GM19372 (cell line): ENCODE measurements around the gene ATP5F1E.
A peak's percentile ranks its signal among the peaks of the same experiment; 100 is the strongest.

ENCODE experiments used
- ATAC-seq: cut with Tn5 transposase; IDR thresholded peaks from one replicate; pipeline ENCODE4 v1.9.1; 2021; ENCODE audit warnings: mild to moderate bottlenecking, low read depth, moderate library complexity; ENCODE audit not compliant: unreplicated experiment

ATP5F1E gene

GRCh38 chr20:59032023-59032712, at the start of gene ATP5F1E:
Gene ATP5F1E, minus strand, starts transcription at chr20:59032335. Its CDS starts 84 bp downstream, at chr20:59032251.
- peak; percentile 91 for ATAC-seq

DNA sequence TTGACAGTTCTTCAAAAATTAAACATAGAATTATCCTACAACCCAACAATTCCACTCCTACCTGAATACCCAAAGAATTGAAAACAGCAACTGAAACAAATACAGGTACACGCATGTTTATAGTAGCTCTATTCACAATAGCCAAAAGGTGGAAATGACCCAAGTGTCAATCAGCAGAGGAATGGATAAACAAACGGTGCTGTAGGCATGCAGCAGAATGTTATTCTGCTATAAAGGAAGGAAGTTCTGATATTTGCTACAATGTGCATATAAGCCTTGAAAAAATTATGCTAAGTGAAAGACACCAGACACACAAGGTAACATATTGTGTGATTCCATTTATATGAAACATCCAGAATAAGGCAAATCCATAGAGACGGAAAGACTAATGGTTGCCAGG, 48.9 kb upstream of the ATP5F1E start:
- ATAC-seq, result no peak

GRCh38 chr20:59078231-59078630, 46.1 kb upstream of the ATP5F1E start:
- ATAC-seq, result no peak

DNA sequence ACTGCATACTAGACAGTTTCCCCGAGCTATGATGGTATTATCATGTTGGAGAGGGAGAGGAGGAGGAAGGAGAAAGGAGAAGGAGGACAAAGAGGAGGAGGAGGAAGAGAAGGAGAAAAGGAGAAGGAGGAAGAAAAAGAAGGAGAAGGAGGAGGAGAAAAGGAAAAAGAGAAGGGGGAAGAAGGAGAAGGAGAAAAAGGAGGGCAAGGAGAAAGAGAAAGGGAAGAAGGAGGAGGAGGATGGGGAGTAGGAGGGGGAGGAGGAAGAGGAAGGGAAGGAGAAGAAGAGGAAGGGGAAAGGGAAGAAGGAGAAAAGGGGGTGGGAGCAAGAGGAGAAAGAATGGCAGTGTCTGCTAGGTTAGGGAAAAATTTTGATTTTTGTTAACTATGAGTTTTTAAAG, 45.6 kb upstream of the ATP5F1E start:
- no peak for ATAC-seq

GRCh38 chr20:59075934-59076508, 43.9 kb upstream of the ATP5F1E start:
- no peak for ATAC-seq

DNA sequence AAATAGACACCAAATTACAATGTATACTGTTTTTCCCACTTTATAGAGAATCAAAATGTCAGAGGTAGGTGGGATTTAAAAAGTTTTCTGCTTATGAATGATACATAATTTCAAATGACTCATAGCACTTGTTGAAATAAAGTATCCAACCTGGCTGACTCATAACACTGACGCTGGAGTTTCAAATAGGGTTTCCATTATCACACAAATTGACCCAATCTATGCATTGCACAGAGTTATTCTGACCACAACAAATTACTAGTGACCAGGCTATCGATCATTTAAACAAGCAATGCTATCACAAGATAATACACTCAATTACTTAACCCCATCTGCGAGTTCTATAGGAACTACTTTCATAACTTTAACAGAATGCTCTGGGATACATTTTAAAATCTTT, 42.3 kb upstream of the ATP5F1E start:
- no peak for ATAC-seq

DNA sequence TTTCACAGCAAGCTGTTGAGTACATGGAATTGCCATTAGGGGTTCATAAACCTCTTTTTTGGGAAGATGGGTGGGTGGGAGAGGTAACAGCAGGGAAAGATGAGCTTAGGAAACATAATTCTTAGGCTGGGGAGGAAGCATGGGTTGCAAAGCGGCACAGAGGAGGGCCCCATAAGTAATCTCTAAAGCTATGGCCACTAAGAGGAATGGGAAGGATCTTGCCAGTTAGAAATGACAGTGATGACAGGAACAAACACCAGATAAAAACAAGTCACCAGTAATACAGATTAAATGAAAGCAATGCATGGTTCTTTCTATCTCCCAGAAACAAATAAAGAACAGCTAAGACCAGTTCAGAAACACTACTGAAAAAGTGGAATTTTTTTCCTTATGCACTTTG, 41.4 kb upstream of the ATP5F1E start:
- ATAC-seq, result no peak

DNA sequence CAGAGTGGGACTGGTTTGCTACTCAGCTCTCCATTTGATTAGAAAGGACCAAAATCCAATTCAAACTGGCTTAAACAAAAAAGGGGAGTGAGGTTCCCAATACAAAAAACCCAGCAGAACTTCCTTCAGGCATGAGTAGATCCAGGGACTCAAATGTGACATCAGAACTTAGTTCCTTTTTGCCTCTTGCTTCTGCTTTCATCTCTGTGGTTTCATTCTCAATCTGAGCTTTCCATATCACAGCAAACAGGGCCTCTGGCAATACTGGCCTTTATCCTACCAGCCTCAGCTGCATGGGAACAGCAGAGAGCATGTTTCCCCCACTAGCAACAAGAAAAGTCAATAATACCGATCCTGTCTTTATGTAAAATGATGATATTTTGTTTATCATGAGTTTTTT, 39.1 kb upstream of the ATP5F1E start:
- no peak for ATAC-seq

- no peak for ATAC-seq
Observed at GRCh38 chr20:59069026-59069425, 36.9 kb upstream of the ATP5F1E start.

DNA sequence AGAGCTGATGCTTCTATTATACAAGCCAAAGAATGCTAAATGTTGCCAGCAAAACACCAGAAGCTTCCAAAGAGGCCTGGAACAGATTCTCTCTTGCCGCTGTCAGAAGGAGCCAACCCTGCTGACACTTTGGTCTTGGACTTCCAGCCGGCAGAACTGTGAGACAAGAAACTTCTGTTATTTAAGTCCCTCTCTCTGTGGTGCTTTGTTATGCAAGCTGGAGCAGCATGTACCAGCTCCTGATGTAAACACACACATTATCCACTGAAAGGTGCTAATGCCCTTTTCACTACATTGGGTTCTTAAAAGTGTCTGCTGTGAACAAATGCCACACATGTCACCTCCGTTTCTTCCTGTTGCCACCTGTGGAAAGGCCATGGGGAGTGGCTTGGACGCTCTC, 36.4 kb upstream of the ATP5F1E start:
- no peak for ATAC-seq

- ATAC-seq, result no peak
Observed at GRCh38 chr20:59064214-59064722, 32.1 kb upstream of the ATP5F1E start.

DNA sequence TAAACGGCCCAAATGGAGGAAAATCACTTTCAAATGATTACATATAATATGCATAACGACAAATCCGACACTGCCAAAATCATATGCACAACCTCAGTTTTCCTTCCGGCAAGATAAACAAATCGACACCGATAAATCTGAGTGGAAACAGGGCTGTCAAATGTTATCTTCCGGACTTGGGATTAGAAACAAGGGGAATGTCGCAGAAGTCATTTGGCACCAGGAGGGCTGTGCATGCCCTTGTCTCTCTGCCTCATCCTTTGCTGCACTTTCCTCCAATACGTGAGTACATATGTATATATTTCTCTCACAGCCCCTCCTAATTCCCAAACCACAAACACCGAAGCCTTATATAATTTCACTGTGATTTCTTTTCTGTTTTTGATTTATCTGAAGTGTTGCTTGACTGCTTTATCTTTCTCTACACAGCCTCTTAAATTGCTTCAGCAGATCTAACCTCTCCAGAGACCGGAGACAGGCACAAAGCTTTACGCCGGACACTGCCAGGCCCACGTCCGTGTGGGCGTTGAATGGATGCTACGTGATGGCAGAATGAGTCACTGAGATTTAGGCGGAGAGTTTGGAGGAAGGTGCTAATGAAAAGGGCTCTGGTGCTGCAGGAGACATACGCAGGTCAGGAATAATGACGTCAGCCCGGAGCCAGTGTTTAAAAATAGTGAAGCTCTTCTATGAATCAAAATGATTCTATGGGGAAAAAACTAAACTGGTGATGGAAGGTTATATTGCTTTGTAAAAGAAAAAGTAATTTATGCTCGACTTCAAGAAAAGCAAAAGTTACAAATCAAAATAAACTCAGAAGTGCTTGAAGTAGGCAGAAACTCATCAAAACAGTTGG, 31.5 kb upstream of the ATP5F1E start:
- ATAC-seq, result no peak

- ATAC-seq, result no peak
Observed at GRCh38 chr20:59062081-59062480, 29.9 kb upstream of the ATP5F1E start.

- ATAC-seq, result no peak
Observed at GRCh38 chr20:59055302-59055701, 23.2 kb upstream of the ATP5F1E start.

- no peak for ATAC-seq
Observed at GRCh38 chr20:59051666-59052185, 19.6 kb upstream of the ATP5F1E start.

- ATAC-seq, result no peak
Observed at GRCh38 chr20:59050437-59050836, 18.3 kb upstream of the ATP5F1E start.

DNA sequence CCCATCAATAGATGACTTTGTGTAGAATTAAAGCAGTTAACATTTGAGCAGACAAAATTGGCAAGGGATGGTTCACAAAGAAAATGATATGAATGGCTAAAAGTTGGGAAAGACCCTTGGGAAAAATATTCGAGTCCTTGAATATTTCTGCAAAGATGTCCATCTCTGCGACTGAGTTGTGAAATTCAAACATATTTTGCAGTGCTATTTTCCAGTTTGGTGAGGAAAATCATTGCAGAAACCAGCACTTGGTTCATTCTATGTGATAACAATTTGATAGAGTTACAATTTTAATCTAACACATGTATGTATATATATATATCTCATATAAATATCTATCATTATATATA, 16.5 kb upstream of the ATP5F1E start:
- ATAC-seq, result no peak

DNA sequence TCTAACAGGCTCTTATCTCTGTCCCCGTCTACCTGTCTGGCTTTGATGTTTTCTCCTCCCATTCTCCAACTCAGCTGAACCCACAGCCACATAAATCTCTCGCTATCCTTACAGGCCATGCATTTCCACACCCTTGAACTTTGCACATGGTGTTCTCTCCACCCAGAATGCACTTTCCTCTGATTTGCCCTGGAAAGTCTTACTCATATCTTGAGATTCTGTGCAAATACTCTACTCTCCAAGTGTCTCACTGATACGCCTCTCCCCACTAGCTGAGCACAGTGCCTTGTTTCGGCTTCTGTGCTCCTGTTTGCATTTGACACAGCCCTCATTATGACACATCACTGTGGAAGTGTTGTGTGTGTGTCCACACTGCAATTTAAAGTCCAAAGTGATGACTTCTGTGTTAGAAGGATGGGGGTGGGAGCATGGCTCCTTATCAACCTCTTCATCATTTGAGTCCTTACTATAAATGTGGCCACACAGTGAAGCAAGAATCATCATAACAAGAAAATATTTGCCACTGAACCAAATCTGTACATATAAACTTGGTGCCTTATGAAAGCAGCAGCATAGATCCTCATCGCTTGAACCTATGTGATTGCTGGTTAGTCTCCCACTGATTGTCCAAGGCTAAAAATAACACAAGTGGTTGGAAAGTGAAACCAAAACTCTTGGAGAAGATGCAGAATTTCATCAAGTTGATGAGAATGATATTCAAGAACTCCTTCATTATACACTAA, 16.0 kb upstream of the ATP5F1E start:
- ATAC-seq, result no peak

GRCh38 chr20:59046862-59047261, 14.7 kb upstream of the ATP5F1E start:
- ATAC-seq, result no peak

- ATAC-seq, result no peak
Observed at GRCh38 chr20:59044796-59045195, 12.7 kb upstream of the ATP5F1E start.

GRCh38 chr20:59044295-59044694, 12.2 kb upstream of the ATP5F1E start:
- ATAC-seq, result no peak
